ELF-1 (cell line): ENCODE measurements around the gene DYRK1B.
A peak's percentile ranks its signal among the peaks of the same experiment; 100 is the strongest.

ENCODE experiments used
- DNase-seq: peaks from one replicate; pipeline ENCODE4 v3.0.0-alpha.2; 2016; ENCODE audit warnings: low read depth, low spot score

Gene DYRK1B

DNA sequence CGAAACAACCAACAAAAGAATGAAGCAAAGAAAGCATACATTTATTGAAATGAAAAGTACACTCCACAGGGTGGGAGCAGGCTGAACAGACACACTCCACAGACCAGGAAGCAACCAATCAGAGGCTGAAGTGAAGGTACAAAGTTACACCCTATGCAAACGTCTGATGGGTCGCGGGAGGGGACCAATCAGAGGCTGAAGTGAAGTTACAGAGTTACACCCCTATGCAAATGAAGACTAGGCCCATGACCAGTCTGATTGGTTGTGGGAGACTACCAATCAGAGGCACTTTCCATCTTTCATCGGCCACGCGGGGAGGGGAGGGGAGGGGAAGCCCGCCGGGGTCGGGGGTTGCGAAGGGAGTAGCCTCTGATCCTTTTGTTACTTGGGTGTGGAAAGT lies 24.6 kb upstream of the DYRK1B start:
- DNase-seq: peak; percentile 30

DNA sequence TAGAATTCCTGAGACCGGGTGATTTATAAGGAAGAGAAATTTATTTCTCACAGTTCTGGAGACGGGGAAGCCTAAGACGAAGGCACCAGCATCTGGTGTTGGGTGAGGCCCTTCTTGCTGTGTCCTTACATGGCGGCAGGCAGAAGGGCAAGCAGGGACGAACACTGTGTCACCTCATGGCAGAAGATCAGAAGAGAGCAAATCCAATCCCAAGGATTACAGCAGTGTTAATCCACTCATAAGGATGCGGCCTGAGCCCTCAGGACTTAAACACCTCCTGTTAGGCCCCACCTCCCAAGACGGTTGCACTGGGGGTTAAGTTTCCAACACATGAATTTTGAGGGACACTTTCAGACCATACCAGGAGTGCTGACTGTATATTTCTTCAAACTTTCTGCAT lies 18.9 kb upstream of the DYRK1B start:
- no peak for DNase-seq

DNA sequence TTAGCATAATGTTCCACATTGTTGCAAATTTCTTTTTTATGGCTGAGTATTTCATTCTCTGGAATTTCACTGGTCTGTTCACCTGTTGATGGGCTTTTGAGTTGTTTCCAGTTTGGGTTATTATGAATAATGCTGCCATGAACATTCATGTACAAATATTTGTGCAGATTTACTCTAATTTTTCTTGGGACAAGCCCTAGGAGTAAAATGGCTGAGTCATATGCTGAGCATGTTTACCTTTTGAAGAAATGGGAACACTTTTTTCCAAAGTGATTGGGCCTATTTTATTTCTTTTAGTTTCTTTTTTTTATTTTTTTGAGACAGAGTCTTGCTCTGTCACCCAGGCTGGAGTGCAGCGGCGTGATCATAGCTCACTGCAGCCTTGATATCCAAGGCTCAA lies 16.9 kb upstream of the DYRK1B start:
- no peak for DNase-seq

DNA sequence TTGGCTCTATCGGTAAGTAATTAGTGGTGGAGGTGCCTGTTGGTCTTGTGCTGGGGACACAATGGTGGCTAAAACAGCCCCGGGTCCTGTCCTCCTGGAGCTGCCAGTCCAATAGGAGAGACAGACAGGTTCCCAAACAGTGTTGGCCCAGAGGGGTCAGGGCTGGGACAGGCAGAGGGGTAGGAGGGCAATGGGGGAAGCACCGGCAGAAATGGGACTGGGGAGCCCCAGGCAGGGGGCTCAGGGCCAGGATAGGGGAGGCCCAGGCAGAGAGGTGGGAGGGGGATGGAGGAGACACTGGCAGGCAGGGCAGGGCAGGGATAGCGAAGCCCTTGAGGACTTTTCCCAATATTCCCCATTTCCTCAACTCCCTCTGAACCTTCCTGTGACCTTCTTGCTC lies 14.4 kb upstream of the DYRK1B start:
- DNase-seq: no peak

DNA sequence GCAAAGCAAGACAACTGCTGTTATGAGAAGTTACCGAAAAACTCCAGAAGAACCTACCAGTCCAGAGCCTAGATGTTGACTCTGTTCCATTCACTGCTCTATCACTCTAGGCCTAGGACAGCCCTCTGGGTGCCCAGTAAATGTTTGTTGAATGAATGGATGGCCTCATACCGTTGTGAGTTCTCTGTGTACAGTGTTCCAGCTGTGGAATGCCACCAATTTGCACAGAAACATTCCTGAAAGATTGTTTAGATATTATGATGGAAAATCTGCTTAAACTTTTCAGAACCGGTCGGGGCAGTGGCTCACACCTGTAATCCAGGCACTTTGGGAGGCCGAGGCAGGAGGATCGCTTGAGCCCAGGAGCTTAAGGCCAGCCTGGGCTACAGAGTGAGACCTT lies 13.6 kb upstream of the DYRK1B start:
- DNase-seq: no peak

DNA sequence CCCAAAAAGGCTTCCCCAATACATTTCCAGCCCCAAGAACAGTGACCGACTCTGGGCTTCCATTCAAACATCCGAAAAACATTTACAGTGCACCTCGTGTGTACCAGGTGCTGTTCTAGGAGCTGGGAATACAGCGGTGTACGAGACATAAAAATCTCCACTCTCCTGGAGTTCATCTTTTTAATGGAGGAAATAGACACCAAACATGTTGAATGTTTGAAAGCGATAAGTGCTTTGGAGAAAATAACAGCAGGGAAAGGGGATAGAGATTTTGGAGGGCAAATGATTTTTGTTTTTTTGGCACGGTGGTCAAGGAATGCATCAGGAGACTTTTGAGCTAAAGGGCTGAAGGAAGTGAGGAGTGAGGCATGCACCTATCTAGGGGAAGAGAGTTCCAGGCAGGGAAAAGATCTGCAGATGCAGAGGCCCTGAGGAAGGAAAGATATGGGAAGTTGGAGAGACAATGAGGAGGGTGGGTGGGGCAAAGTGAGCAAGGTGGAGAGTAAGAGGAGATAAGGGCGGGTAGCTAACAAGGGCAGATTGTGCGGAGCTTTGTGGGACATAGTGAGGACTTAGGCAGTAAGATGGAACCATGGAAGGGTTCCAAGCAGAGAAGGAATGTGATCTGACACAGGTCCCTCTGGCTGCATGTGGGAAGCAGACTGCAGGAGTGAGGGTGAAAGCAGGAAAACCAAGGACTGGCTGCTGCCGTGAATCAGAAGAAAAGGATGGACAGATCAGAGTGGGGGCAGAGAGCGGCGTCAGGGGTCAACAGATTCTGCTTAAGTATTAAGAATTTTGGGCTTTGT lies 12.9 kb upstream of the DYRK1B start:
- peak; percentile 30 for DNase-seq

DNA sequence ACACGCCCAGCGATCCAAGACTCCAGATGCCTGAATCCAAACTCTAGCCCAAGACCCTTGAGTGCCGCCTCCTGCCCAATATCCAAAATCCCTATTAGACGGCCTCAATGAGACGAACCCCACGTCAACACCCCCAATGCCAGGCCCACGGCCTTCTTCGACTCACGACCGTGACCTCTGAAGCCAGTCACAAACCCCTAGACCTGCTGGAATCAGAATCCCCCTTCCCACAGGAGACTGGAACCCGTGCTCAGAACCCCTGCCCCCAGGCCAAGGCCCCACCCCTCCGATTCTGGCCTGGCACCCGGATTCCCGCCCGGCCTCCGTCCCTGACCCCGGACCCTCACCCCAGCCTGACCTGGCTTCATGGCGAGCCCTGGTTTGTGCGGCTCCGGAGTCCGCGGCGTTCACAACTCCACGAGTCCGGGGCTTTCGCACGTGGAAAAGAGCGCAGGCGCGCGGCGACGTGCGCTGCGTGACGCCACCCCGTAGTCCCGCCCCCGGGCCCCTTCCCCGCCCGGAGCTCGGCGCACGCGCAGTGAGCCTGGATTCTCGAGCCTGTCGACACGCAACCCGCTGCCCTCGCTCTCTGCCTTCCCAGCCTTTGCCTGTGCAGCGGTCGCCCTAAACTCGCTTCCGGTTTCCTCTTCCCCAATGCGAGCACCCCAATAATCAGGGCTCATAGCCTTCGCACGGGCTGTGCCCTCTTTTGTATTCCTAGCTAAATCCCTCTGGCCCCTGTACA lies 12.1 kb upstream of the DYRK1B start, which contains the start of gene FBL:
FBL (minus strand) TSS at position 447 of the 745 bp plus-strand sequence; CDS start at position 368, 79 bp downstream.
- peak; percentile 93 for DNase-seq

DNA sequence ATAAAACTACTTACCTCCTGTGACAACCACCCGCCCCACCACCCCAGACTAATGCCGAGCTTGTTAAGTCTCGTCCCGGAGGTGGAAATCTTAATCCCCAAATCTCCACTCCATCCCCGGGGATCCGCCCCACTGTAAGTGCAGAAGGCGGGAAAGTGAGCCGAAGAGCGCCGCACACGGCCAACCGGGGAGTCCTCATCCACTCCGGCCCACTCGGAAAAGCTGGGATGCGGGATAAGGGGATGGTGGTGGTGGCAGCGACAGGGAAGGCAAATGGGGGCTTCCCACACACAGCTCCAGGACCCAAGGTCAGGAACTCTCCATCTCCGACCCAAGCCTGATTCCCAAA lies 11.6 kb upstream of the DYRK1B start:
- no peak for DNase-seq

DNA sequence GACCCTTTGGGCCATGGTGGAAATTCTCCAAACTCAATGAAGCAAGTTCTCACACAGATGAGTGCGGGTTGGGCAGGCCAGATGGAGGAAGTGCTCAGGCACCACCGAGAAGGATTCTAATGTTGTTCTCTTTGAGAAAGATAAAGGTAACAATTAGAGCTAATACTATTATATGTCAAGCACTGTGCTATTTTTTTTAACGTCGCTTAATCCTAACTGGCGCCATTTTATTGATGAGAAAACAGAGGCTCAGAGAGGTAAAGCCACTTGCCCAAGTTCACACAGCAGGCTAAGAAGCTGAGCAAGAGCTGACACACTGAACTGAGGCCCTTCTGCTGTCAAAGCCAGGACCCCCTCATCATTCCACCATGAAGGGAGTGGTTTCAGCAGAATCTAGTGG lies 11.2 kb upstream of the DYRK1B start:
- DNase-seq: no peak

DNA sequence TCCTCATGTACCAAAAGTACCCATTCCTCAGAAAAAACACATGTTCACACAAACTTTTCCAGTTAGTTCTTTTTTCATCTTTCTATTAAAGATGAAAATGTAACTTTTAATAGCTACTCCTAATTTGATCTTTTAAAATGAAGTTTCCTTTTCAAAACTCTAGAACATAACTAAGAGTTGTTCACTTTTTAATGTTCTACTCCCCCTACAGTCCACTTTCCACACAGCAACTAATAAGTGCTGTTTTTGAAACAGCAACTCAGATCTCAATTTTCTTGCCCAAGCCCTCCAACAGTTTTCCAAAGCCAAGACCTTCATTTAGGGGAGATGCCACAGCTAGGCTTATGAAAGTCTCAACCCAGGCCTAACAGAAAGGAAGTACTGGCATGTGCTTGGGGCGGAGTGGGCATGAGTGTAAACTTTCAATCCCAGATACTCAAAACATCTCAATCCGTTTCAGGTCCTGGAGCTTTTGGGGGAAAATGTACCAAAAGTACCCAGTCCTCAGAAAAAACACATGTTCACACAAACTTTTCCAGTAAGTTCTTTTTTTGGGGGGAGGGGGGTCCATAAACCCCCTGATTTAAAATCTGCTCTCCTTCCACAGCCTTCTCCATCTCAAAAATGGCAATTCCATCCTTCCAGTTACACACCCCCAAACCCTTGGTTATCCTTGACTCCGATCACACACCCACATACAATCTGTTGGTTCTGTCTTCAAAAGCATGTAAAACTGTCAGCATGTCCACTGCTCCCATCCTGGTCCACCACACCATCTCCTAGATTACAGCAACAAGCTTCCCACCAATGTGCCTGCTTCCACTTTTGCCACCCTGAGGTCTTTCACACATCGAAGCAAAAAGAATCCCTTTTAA lies 10.2 kb upstream of the DYRK1B start:
- DNase-seq: no peak

DNA sequence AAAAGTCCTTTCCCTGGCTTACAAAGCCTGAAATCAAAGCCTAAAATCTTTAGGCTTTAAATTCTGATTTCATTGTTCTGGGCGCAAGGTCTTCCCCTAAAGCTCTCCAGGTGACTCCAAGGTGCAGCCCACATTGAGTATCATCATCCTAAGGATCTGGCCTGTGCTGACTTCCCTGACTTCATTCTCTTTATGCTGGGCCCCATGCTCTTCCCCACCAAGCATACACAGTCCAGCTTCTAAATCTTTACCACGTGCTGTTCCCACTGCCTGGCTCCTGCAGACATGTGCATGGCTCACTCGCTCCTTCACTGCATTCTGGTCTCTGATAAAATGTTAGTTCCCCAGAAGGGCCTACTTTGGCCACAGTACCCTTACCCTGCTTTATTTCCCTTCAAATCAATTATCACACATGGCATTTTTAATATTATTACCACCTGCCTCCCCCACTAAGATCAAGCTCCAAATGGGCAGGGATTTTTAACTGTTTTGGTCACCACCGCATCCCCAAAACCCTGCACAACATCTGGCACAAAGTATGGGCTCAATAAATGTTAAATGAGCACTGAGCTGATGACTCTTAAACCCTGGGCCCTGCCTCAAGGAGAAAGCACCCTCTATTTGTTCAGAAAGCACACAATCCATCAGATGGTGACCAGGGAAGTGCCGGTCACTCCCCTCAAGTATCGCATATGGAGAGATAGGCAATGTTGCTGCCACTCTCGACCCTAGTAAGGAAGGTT lies 8.9 kb upstream of the DYRK1B start:
- no peak for DNase-seq

DNA sequence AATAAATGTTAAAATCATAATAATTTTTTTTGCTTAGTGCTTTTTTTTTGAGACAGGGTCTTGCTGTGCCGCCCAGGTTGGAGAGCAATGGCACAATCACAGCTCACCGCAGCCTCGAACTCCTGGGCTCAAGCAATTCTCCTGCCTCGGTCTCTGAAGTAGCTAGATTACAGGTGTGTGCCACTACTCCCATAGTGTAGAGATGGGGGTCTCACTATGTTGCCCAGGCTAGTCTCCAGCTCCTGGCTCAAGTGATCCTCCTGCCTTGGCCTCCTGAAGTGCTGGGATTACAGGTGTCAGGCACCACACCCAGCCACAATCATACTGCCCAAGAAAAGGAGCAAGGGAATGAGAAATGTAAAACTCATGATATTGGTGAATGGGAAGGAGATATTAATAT lies 7.1 kb upstream of the DYRK1B start:
- no peak for DNase-seq

DNA sequence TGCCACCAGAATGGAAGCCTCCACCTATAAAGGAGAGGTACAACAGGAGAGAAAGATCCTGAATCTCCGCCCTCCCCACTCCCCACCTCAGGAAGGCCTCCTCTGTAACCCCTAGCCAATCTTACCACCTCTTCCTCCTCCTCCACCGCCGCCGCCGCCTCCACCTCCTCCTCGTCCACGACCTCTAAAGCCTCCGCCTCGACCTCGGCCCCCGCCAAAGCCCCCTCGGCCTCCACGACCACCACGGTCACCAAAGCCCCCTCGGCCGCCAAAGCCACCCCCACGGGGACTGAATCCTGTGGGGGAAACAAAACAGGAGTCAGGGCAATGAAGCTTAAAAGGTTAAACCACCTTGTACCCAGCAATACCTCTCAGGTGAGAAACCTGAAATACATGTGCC lies 6.5 kb upstream of the DYRK1B start:
- no peak for DNase-seq

DNA sequence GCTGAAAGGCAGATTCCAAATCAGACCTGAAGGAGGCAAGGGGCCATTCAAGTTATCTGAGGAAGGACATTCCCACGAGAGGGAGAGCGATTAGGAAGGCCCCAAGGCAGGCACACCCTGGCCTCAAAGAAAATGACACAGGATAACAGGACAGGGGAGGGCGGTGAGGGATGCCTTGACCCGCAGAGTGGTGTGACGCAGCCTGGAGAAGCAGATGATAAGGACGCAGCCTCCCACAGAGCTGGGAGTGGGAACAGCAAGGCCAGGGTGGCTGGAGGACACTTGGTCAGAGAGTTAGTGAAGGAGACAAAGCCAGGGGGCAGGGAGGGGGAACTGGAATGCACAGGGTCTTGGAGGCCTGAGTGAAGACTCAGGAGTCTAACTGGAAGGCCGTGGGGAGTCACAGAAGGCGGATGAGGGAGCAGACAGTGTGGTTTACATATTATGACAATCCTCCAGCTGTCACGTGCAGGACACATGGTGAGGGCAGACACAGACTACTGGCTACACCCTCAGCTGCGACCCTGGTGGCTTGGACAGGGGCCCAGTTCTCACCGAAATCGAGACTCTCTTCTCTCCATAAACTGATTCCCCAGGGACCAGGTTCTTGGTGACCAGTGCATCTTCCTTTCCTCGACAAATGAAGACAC lies 5.8 kb upstream of the DYRK1B start:
- DNase-seq: no peak

DNA sequence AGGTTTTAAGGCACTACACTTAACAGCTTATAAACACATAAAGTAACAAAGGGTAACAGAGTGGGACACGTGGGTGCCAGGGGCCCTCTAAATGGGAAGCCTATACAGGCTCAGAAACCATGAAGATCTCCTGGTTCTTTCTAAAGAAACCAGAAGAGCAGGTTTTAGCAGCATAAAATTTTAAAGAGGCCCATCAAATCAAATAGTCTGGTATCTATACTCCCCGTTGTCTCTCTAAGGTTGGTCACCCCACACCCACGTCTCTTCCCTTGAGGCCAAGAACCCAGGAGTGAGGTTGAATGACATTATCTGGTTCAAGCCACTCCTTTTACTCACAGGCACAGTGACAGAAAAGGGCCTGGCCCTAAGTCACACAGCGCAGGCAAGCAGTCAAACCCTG lies 4.6 kb upstream of the DYRK1B start:
- DNase-seq: no peak

DNA sequence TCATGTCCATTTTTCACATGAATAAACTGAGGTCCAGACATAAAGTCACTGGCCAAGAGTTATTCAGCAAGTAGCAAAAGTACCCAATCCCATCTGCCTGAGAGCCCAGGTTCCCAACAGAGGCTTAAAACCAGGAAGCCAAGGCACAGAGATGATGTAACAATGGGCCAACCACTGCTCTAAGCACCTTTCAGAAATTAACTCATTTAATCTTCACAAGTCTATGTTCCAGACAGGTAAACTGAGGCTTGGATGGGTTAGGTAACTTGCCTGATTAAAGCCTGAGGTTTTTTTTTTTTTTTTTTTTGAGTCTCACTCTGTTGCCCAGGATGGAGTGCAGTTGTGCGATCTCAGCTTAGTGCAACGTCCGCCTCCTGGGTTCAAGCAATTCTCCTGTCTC lies 4.0 kb upstream of the DYRK1B start:
- no peak for DNase-seq

DNA sequence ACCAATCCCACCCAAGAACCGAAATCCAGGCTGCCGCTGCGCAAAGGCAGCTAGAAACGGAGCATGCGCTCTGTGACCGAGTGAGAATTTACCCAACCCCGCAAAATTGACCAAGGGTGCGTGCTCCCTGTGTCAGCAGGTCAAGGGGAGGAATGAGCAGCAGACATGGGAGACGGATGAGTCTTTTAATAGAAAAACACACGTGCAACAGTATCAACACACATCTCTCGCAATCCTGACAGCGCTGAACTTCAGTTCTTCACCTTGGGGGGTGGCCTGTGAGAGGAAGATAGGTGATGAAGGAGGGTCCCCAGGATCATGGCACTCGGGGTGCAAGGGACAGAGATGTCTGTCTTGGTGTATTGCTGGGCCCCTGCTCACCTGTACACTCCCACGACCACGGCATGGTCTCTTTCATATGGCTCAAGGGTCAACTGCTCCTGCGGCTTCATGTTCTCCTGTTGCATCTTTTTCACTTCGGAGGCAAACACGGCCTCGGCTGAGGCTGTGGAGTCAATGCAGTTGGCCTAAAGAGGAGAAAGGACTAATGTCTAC lies 402 bp upstream of the DYRK1B start:
- DNase-seq: no peak

DNA sequence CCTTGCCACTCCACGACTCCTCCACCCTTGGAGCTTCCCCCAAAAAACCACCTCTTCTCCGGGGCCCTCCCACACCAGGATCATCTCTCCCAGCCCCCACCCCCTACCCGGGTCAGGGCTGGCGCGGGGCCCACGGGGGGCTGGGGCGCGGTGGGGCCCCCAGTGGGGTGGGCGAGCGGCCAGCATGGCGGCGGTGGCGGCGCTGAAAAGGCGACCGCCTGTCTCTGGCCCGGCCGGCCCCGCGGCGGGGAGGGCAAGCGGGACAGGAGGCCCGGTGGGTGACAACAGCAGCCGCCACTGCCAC lies 850 bp downstream of the DYRK1B start:
- no peak for DNase-seq

DNA sequence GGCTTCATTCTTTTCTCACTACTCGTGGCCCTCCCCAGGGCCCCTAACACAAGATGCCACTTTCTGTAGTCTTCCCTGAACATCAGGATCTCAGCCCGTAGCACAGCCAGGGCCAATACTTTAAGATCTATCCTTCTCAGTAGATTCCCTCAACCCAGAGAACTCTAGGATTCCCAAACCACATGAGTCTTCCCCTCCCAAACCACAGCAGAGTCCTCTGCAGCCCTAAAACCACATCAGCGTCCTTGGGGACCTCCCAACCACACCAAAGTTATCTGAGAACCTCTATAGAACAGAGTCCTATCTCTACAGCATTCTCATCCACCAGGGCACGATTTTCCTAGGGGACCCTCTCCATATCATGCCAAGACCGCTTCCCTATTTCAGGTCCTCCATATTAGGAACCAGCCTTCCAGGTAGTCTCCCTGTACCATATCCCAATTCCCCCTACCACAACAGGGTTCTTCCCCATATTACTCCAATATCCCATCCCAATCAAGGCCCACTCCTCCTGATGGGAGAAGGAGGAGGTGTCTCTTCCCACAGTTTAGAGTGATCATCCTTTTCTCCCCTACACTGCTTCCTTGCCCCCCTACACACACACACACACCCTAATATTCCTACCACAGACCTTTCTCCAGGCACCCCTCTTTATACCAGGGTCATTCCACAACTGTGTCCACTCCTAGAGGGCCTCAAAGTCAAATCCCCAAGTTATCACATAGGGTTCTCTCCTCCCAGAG lies 1.4 kb downstream of the DYRK1B start:
- no peak for DNase-seq

DNA sequence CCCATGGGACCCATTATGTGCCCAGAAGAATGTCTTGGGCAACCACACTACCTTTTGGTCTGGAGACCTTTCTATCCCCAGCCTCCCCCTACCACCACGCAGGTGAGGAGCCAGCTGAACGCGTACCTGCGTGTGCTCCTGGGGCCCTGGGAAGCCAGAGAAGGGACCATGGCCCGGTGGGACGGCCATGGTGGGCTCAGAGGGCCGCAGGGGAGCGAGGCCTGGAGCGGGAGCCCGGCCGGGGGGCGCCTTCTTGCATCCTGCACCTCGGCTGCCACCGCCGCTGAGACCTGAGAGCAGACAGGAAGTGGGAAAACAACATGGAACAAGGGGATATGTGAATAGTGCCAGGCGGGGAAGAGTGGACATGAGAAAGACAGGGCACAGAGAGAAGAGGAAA lies 2.3 kb downstream of the DYRK1B start:
- no peak for DNase-seq
